Gastroesophageal sphincter (tissue), 4 donors: ENCODE measurements around the gene ADGRG3. TPM values are rescaled to one million over a fixed set of nuclear protein-coding genes. Genes with fewer than 3 reads are reported as not detected.

Source experiments
- ATAC-seq: fragments of 150-250 bp; one replicate; pipeline ENCODE4 v1.9.1; 2016; ENCODE audit warnings: mild to moderate bottlenecking, moderate library complexity
- H3K27ac ChIP-seq, 4 donors: fragments of 200-600 bp; sonication (generic) in 3 of 4; 1 replicate in 3 of 4; 2 replicates in 1 of 4; pipeline ENCODE4 v1.5.1; 2016 to 2019
- H3K27me3 ChIP-seq: fragments of 200-600 bp; sonication (generic); one replicate; pipeline ENCODE4 v1.5.1; 2019
- H3K36me3 ChIP-seq, 2 donors: fragments of 200-600 bp; sonication (generic); one replicate each; pipeline ENCODE4 v1.5.1; 2019; ENCODE audit warnings: control low read depth in 1 of 2
- H3K4me1 ChIP-seq, 3 donors: fragments of 200-600 bp; sonication (generic); 1 replicate in 2 of 3; 2 replicates in 1 of 3; pipeline ENCODE4 v1.5.1; 2016 to 2019; ENCODE audit warnings: control low read depth in 2 of 3
- H3K4me3 ChIP-seq, 2 donors: fragments of 200-600 bp; sonication (generic); one replicate each; pipeline ENCODE4 v1.5.1; 2019; ENCODE audit warnings: mild to moderate bottlenecking in 1 of 2, moderate library complexity in 1 of 2
- H3K9me3 ChIP-seq, 3 donors: fragments of 200-600 bp; sonication (generic); one replicate each; pipeline ENCODE4 v1.5.1; 2017 to 2019; ENCODE audit warnings: control low read depth in 2 of 3
- CTCF ChIP-seq, 4 experiments: fragments of 200-600 bp in 2 of 4; fragments of 450-650 bp in 2 of 4; sonication (generic) in 1 of 4; IDR thresholded peaks; one replicate each; pipeline ENCODE4 v1.5.1; 2017 to 2019; ENCODE audit warnings: antibody characterized with exemption in 4 of 4, mild to moderate bottlenecking in 2 of 4, moderate library complexity in 2 of 4
- EP300 ChIP-seq: sonication (generic); formaldehyde crosslinking; IDR thresholded peaks from one replicate; pipeline ENCODE4 v1.6.1; 2017; ENCODE audit warnings: antibody characterized with exemption, mild to moderate bottlenecking
- POLR2A ChIP-seq, 2 donors: fragments of 450-650 bp; IDR thresholded peaks; one replicate each; pipeline ENCODE4 v1.6.1; 2017; ENCODE audit warnings: antibody characterized with exemption in 2 of 2, mild to moderate bottlenecking in 2 of 2, moderate library complexity in 1 of 2
- POLR2AphosphoS5 ChIP-seq: sonication (generic); formaldehyde crosslinking; IDR thresholded peaks from one replicate; pipeline ENCODE4 v1.6.1; 2017; ENCODE audit warnings: antibody characterized with exemption
- WGBS, 2 donors: methylation state at CpG; one replicate each; pipeline ENCODE4 v1.1.5; 2018; ENCODE audit warnings: low coverage in 1 of 2; 5-methylcytosine and 5-hydroxymethylcytosine counted together
- total RNA-seq, 4 donors: library from RNA; depleted of rRNA; stranded (reverse); fragments of >200 nt; gene quantifications; one replicate each; pipeline ENCODE4 v1.1.0, GENCODE V29; 2016

The ADGRG3 gene
- total RNA-seq, 4 donors from 2014 or later = 0.31 to 7.4 (median 2.2) TPM

- Histone ChIP-seq H3K9me3 (no peaks in the 10 kb centered on the region), H3K27me3 (peaks cover 56% of the 10 kb centered on the region), H3K4me1 (peaks cover 0 to 25% (median 4%) of the 10 kb centered on the region in 3 donors), H3K4me3 (no peak overlapping the region), H3K27ac (no peak overlapping the region), H3K36me3 (peaks cover 0 to 6% of the 10 kb centered on the region in 2 donors)
- no peak for ATAC-seq
- no peak for TF ChIP-seq EP300
- no peak for TF ChIP-seq CTCF (IDR thresholded peaks at IDR 0.05)
- TF ChIP-seq POLR2A (IDR thresholded peaks at IDR 0.05) = no peak
- no peak for TF ChIP-seq POLR2AphosphoS5
- 72% methylated on average over 3 of the region's 6 CpGs for WGBS, 2 donors
Observed at GRCh38 chr16:57649443-57649751, 18.7 kb upstream of the ADGRG3 start.

GRCh38 chr16:57649846-57650245 is 18.3 kb upstream of the ADGRG3 start:
- WGBS, 2 donors = no CpG with 5 or more reads among the region's 7 CpGs
- Histone ChIP-seq H3K4me3 (no peak overlapping the region), H3K4me1 (peaks cover 0 to 23% (median 4%) of the 10 kb centered on the region in 3 donors), H3K36me3 (peaks cover 0 to 6% of the 10 kb centered on the region in 2 donors), H3K27ac (no peak overlapping the region), H3K27me3 (peaks cover 56% of the 10 kb centered on the region), H3K9me3 (no peaks in the 10 kb centered on the region)
- TF ChIP-seq POLR2A (IDR thresholded peaks at IDR 0.05) = no peak
- TF ChIP-seq EP300 = no peak
- no peak for TF ChIP-seq POLR2AphosphoS5
- no peak for TF ChIP-seq CTCF (IDR thresholded peaks at IDR 0.05)
- no peak for ATAC-seq

- Histone ChIP-seq H3K4me1 (peaks cover 0 to 14% (median 4%) of the 10 kb centered on the region in 3 donors), H3K27me3 (peaks cover 57% of the 10 kb centered on the region), H3K36me3 (peaks cover 0 to 6% of the 10 kb centered on the region in 2 donors), H3K4me3 (no peak overlapping the region), H3K9me3 (no peaks in the 10 kb centered on the region), H3K27ac (no peak overlapping the region)
- no peak for TF ChIP-seq POLR2A (IDR thresholded peaks at IDR 0.05)
- WGBS, 2 donors = 70 to 73% methylated on average over 2 to 5 of the region's 10 CpGs
- ATAC-seq = no peak
Observed at GRCh38 chr16:57651344-57652333, 16.5 kb upstream of the ADGRG3 start.

- H3K4me3 ChIP-seq = no peak overlapping the region
- TF ChIP-seq CTCF (IDR thresholded peaks at IDR 0.05) (no peak), POLR2AphosphoS5 (no peak), EP300 (no peak), POLR2A (IDR thresholded peaks at IDR 0.05) (no peak)
- peaks cover 0 to 6% of the 10 kb centered on the region in 2 donors for H3K36me3 ChIP-seq
- no peak overlapping the region for H3K27ac ChIP-seq
- H3K27me3 ChIP-seq = peaks cover 53% of the 10 kb centered on the region
- no CpG with 5 or more reads among the region's 23 CpGs for WGBS, 2 donors
- no peak for ATAC-seq
- no peaks in the 10 kb centered on the region for H3K9me3 ChIP-seq
- H3K4me1 ChIP-seq = peaks cover 0 to 12% (median 4%) of the 10 kb centered on the region in 3 donors
Observed at GRCh38 chr16:57652695-57653471, 15.2 kb upstream of the ADGRG3 start.

- no peak overlapping the region for H3K4me3 ChIP-seq
- no peaks in the 10 kb centered on the region for H3K9me3 ChIP-seq
- TF ChIP-seq POLR2A (IDR thresholded peaks at IDR 0.05) (no peak), POLR2AphosphoS5 (no peak)
- H3K4me1 ChIP-seq = peaks cover 0 to 1% (median 0%) of the 10 kb centered on the region in 3 donors
- H3K27me3 ChIP-seq = peaks cover 42% of the 10 kb centered on the region
- peaks cover 0 to 7% of the 10 kb centered on the region in 2 donors for H3K36me3 ChIP-seq
- no peak for ATAC-seq
- 71% methylated on average over 3 of the region's 16 CpGs; no CpG with 5 or more reads in 1 of the 2 donors for WGBS, 2 donors
- no peak overlapping the region for H3K27ac ChIP-seq
Observed at GRCh38 chr16:57653936-57654335, 14.2 kb upstream of the ADGRG3 start.
